NCI-H2171 treated with DMSO at 0.1 percent for 48 hours (cell line): Measurements from ENCODE around the gene DIS3.
"Not testable (repeated sequence)": the region's sequence is repeated elsewhere in the genome, so short reads cannot be mapped to it uniquely, and the experiment has no call there.

Source experiments
- DNase-seq: peaks from one replicate; lab custom pipeline; 2025; lab: John Stamatoyannopoulos, UW

Gene DIS3

GRCh38 chr13:72740015-72740414 is 41.7 kb downstream of the DIS3 start:
- no peak for DNase-seq

DNA sequence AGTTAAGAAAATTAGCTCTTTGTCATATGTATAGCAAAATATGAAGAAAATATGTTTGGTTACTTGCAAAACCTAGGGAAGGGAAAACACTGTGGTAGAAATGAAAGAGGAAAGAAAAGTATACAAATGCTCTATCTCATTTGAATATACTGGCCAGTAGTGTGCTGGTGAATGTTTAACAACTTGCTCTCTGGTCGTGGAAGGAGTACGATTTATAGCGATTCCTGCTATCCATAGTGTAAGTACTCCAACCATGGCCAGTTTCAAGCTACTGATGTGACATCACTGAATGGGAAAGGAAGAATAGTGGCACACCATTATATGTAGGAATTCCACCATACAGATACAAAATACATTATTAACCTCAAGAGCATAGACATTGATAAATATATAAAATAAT is 44.7 kb downstream of the DIS3 start:
- no peak for DNase-seq

GRCh38 chr13:72728290-72728605 is 53.5 kb downstream of the DIS3 start:
- no peak for DNase-seq

DNA sequence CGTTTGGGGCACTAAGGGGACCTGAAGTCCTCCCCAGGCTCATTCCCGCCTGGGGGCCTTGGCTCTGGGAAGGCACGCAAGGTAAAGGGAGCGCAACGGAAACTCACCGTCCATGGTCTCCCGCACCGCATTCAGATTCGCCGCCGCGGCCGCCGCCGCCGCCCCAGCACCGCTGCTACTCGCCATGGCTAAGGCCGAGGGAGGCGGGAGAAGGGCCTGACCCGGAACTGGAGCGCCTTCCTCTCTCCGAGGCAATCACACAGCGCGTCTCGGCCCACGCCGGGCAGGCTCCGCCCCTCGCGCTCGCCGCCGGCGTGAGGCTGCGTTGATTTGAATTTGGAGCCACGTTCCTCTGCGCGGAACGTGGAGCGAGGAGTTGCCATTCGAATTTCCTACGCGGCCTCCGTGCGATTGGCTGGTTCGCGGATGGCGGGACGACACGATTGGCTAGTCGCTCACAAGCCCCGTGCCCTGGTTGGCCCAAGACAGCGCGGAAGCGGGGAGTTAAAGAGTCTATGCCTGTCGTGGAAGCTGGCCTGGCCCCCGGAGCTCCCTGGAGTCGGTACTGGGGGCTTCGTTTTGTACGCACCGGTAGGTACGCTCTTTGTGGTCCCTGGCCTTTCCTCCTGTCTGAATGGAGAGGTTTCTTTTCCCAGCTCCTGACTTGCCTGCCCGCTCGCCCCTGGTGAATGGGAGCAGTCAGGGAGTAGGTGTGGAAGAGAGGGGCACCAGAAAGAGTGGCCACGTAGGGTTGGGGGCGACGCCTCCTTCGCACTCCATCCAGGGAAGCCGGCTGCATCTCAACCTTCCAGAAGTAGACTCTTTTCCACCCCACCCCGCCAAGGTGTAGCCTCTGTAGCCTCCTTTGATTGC is 54.0 kb downstream of the DIS3 start, which contains the start of the genes BORA and MZT1:
Gene BORA, plus strand, starts transcription at position 507 of the 873 bp plus-strand sequence. CDS start 1,018 bp downstream, outside the sequence.
Gene MZT1, minus strand, starts transcription at position 213 of the 873 bp plus-strand sequence. Its CDS starts 27 bp downstream, at position 186.
- peak; percentile 97 for DNase-seq

DNA sequence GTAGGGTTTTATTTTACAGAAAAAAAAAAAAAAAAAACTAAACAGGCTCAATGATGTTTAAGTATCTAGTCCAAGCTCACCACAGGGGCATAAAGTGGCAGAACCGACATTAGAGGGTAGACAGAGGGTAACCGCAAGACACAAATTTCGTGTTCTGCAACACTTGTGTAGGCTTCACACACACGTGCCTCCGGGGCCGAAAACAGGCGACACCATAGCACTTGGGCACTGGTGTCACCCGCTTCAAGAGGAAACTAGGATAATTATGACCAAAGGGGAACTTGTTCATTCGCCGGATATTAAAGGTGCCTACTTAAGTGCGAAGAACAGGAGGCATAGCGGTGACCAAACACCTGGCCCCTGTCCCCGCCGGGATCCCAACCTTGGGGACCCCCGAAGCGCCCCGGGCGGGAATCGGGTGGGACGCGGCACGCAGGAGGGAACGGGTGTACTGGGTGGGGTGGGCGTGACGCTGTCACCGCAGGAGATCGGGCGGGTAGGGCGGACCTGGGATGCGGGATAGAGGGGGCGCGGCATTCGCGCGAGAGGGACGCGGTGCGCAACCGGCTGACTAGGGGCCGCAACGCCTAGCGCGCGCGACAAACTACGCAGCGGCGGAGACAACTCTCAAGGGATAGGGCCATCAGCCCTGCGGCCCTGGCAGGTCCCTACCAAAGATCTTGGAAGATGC is 54.8 kb downstream of the DIS3 start:
- peak; percentile 54 for DNase-seq

GRCh38 chr13:72726185-72726584 is 55.5 kb downstream of the DIS3 start:
- not testable (repeated sequence) for DNase-seq

DNA sequence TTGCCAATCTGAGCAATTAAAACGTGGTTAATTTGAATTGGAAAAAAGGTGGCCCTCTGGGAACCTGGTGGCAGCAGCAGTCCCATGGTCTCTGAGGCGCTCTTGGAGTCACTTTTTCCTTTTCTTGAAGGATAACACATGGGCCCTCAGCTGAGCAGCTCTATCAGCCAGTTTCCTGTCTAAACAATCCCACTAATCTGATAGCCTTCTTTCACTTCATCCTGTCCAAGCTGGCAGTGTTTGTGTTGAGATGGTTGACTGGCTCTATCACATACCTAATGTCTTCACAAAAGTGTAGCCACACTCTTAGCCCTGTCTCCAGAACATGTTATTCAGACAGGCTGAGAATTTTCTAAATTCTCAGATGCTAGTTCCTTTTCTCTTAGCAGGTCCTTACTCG is 64.9 kb downstream of the DIS3 start:
- DNase-seq, result no peak
